ENCODE results near the gene ETV5. TPM values are rescaled to one million over a fixed set of nuclear protein-coding genes. Genes with fewer than 3 reads are reported as not detected.
A peak's percentile ranks its signal among the peaks of the same experiment; 100 is the strongest.

The ETV5 gene
- polyA plus RNA-seq, 12 donors = 20.8 to 39.9 (median 27.3) TPM; not detected in 1

DNA sequence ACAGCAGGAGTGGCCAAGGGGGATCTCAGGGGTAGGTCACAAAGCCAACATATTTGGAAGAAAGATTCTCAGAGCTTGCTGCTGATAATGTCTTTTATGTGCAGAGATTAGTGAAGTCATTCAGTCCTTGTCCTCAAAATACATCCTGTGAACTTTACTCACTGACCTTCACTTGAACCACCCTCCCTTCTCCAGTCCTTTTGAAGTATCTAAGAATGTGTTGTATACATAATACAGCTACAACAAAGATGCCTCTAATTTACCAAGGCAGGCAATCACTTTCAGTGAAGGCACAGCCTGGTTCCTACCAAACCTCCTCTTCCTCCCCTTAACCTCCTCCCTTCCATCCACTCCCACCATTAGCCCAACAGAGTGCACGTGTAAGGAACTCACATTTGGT is 38.3 kb downstream of the ETV5 start:
- no peak for DNase-seq

DNA sequence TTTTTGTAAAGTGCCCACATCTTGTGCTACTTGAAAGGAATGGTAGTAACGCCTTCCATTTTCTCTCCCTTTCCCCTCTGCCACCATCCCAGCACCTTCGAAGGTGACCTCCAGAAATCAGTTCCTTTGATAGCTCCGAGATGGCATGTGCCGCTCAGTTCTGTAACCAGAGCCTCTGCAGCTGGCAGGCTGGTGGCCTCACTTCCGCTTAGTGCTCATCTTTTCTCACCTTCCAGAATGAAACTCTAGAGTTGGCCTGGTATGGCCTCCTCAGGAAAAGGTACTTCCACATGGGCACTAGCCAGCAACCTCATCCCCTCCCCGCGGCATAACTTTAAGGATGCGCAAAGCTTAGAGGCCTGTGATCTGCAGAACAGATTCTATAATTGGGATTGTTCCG is 38.8 kb downstream of the ETV5 start:
- no peak for DNase-seq

DNA sequence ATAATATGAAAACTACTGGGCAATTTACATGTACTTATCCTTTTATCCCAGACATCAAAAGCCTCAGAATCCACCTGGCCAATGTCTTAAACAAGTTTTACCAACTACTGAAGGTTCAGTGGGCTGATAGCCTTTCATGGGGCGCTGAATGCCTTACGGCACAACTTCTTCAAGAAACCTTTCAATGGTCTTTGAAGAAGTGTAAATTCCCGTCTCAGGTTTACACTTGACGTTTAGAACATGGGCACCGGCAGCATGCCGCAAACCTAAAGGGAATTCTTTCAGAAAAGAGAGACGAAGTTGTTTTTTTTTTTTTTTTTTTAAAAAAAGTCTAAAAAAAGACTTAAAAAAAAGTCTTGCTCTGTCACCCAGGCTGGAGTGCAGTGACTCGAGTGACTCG is 39.7 kb downstream of the ETV5 start:
- no peak for DNase-seq

DNA sequence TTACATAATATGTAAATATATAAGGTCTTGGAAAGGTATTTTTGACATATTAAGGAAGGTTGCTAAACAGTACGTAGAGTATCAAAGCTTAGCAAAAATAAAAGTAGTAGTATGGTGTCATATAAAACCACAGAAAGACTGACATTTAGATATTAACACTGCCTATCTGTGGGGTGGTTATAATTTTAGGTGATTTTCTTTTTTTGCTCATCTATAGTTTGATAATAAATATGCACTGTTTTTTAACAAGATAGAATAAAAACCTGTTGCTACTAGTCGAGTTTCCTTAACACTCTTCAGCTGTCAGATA is 40.7 kb downstream of the ETV5 start:
- DNase-seq = no peak

DNA sequence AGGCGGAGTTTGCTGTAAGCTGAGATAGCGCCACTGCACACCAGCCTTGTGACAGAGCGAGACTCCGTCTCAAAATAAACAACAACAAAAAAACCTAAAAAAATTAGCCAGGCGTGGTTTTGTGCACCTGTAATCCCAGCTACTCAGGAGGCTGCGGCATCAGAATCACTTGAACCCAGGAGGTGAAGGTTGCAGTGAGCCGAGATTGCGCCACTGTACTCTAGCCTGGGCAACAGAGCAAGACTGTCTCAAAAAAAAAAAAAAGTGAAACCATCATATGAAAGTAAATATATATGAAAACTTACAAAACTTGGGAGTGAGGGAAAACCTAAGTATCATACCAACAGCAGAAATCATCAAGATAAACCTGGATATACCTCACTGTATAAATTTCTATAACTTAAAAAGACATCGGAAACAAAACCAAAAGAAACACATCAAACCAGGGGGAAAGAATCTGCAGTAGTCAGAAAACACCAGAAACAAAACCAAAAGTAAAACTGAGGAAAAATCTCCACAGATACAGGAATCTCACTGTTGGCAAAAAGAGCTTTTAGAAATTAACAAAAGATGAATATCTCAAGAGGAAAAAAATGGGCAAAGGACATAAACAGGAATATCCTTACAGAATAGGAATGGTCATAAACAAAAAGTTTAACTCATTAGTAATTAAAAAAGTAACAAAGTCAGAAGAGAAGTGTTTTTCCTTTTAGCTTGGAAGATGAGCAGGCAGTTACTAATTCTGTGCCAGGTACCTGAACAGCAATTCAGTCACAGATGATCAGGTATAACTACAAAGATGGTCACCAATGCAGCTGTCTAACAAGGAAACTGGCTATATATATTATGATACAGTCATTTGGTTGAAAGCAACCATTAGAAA is 41.3 kb downstream of the ETV5 start:
- no peak for DNase-seq

DNA sequence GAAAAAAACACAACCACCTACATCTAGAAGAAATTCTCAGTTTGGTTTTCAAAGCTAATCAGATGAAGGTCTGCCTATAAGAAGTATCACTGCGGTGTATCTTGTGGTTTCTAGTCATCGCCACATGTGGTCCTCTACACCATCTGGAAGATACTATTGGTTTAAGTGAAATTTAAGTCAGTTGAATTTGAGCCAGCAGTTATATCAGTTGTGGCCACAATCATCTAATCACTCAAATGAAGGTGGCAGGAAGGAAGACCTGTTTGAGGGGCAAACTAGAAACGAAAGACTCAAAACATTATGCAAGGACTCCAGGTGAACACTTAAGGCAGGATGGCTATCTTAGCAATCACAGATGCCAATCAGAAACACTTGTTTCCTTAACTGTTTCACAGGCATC is 48.7 kb downstream of the ETV5 start:
- DNase-seq = no peak

DNA sequence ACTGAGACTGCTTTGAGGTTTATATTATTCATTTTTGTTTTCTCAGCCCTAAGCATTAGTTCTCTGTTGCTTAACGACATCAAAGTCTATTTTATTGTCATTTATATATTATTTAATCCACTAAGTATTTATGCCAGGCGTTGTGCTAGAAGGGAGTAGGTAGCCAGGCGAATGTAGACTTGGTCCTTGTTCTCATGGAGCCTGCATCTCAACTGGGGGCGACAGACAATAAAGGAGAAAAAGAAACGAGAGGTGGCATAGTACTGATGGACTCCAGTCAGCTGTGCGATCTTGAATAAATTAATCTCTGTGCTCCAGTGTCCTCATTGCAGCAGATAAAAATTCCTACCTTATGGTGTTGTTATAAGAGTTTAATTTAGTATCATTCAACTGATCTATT is 49.7 kb downstream of the ETV5 start:
- DNase-seq = no peak

DNA sequence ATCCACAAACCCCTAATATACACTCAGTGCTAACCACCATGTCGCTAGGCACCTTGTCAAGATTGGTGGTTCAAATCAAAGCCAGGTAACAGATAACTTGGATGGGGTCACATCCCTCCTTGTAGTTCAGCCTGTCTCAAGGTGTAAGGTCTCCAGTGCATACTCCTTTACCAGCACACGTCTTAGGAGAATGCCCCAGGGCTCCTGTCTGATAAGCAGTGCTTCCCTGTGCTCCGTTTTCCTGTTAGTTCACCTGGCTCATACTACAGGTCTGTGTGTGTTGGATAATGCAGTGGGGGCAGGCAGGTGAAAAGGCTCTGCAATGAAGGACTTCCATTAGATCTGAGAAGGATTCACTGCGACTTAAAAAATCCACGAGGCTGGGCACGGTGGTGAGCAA is 50.7 kb downstream of the ETV5 start:
- no peak for DNase-seq

DNA sequence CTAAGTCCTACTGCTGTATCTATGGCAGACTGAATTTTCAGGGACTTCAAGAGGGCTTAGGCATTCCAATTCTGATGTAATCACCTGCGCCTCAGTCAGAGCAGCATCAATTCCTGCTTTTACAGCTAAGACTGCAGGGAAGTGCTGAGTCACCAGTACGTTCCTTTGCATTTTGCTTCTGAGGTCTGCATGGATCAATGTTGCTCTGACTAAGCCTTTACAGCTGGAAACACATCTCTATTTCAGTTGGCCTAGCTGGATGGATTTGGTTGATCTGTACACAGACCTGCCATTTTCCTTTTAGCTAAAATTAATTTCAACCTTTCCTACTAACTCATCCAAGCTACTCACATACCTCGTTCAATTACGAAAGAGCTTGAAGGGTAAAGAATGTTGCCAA is 51.3 kb downstream of the ETV5 start:
- DNase-seq = no peak

DNA sequence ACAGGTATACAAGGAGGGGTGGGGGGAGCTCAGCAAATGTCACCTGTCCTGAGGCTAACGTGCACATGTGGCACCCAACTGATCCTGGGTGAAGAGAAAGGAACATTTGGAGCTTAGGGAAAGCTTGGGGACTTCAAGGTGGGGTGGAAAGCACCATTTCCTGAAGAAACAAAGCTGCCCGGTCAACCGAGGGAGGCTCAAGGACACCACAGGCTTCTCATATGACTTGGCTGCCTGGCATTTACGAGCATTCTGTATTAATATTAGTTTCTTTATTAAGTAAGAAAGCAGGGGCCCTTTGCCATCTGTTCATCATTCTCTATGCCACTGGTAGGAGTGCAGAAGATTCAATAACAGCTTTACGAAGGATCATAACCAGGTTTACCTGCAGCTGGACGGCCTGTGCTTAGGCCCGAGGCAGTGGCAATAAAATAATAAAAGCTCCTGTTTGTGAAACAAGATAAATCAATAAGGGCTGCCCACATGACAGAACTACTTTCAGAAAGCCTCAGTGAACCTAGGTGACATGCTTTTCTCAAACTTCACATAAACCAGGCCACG is 54.0 kb downstream of the ETV5 start:
- no peak for DNase-seq

DNA sequence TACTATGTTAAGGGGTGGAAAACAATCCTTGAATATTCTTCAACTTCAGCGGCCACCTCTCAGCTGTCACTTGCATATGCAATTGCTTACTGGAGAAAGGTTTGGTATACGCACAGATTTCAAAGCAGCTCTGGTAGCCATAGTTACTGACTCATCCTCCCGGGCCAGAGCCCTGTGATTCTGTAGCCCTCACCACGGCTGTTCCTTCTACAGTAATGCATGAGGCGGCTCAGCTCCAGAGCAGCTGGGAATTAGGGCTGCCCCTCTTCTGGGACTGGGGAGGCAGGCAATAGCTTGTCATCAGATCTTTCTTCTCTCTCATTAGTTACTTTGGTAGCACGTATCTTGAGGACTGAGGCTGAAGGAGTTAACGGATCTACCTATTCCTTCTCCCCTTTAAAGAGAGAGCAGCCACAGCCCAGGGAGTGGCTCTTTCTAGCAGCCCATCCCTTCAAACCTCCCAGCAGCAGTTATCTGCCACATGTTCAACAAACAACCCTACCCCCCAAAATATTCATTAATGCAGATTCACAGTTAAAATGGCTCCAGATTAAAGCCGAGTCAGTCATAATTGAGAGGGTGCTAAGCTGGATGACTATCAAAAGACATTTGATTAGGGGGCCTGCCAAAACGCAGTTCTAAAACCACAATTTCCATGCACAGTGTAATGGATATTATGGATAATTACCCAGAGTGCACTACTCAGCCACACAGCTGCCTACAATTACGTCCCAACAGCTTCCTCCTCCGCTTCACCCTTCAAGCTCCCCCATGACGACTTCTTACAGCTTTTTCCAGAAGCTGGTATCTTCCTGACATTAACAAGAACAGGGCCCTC is 54.7 kb downstream of the ETV5 start:
- no peak for DNase-seq

DNA sequence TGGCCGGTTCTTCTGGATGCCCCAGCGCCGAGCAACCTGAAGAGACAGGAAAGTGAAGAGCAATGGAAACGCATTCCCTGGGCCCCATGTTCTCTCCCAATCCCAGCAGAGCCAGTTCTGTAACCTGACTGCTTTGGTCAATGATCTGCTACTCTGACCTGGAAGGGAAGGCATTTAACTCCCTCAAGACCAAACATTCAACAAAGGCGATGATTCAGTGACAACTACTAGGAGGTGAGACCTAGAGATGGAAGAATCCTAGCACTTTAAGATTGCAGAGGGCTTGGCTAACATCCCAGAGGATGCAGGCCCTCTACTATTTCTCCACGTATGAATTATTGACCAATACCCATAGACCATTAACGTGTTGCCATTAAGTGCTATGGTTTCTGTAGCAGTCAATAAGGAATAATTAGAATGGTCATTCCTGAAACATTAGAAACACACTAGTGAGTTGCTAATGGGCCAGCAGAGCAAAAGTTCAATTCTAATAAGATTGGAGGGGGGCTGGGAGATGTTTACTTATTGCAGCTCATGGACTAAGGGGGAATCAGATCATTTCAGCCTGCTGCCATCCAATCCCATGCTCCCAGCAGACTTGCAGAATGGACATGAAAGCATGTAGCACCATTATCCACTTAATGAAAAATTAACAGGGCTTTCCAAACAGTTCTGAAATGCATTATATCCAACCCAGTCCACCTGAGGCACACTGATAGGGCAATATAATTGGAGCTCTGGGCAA is 56.6 kb downstream of the ETV5 start:
- no peak for DNase-seq

DNA sequence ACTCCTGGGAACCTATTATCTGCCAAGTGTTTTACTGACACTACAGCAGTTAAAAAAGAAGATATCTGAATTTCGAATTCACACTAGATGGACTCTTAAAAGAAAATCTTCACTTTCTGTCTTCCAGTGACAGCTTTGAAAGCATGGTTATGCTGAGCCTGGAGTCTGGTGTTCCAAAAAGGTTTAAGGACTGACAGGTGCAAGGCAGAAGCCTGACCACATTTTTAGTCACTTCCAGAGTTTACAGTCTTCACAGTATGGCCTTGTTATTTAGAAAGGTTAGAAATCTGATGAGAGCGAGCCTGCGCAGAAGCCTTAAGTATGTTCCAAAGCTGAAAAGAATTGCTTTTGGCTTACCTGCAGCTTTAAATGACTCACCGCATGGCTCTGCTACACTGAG is 59.9 kb downstream of the ETV5 start:
- DNase-seq = no peak

DNA sequence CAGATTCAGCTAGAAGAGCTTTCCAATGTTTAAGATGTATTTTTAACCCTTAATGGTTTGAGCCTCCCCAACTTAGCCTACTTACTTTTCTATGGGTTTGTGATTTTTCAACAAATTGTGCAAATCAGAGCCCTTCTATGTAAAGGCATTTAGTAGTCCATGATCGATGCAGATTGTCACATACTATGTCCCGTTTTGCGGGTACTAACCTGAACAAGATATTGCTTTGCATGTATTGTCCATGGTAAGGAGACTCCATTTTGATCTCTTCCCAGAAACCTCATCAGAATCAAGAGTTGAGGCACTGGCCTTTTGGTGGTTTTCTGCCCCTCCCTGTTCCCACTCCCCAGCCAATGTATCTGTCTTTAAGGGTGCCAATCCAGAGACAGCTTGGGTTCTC is 60.8 kb downstream of the ETV5 start:
- DNase-seq = no peak

DNA sequence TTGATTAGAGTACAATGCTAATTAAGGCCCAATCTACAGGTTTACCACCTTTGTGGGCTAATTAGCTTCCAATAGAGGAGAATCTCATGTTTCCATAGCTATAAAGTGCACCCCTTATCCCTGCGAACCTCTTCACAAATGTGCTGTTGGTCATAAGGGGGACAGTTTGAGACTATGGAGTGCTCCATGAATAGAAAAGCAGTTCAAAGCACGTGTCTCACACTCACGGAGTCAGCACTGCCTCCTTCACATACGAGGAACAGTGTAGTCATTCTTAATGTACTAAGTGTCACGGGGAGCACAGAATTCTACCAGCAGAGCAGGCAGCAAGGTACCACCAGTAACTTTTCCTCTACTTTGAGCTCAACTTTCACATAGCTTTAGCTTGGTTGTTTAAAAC is 62.1 kb downstream of the ETV5 start:
- DNase-seq = no peak

DNA sequence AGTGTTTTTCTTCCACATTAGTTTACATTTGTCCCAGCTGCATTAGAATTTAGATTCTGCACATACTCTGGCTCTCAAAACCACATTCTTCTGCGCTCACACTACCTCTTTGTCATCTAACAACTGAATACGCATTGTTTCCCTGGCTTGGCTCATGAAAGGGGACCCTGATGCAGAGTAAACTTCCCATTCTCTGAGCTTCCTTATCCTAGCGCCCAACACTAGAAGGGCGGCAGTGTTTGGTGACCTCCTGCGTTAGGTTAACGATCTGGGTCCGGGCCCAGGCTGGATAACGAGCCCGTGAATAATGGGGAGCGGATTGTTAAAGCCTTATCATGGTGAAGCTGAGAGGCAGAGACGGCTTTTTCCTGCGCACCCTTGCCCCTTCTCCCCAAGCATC is 63.9 kb downstream of the ETV5 start:
- peak; percentile 23 for DNase-seq

DNA sequence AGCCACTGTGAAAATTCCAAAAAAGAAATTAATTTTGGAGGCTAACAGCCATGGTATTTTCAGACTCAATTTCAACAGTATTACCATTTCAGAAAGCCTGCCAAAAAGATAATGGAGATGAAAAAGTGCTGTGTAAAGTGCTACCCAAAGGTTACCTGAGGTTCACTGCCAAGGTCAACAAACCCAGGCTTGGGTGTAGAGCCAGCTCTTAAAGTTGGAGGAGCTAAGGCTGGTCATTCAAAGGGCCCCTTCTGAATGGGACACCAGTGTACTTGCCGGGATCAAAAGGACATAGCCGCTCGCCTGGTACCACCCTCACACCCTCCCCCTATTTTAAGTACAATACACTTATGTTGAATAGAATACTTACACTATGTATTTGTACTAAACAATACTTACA is 64.5 kb downstream of the ETV5 start:
- no peak for DNase-seq

DNA sequence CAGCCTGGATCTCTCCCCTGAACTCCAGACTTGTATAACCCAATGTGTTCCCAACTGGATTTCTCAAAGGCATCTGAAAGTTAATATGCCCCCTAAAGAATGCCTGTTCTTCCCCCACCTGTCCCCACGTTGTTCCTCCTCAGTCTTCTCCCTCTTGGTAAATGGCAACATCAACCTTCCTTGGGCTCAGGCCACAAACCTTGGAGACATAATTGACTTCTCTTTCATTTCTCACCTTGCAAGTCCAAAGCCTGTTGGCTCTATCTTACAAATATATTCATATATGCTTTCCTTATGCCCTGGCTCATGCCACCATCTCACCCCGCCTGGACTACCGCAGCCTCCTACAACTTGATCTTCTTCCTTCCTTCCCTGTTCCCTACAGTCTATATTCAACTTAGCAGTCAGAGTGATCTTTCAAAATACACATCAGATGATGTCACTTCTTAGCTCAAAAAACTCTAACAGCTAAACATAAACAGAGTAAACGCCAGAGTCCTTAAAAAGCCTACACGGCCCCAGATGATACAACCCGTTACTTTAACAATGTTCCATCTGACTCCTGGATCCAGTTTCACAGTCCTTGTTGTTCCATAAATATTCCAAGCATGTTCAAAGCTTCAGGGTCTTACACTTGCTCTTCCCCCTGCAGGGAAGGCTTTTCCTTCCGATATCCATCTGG is 66.2 kb downstream of the ETV5 start:
- no peak for DNase-seq

DNA sequence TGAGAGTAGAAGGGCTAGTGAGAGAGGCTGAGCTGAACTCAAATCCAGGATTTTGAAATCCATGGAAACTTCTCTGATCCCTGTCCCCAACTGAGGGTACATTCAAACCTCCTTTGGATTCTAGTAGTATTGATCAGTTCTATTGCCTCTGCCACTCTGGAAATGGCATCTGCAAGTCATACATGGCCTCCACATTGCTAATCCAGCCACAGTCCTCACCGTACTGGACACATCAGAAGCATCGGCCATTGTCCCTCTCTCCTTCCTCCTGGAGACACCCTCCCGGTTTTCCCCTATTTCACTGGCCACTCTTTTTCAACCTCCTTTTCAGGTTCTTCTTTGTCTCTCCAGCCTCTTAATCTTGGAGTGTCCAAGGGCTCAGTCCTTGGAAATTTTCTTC is 66.9 kb downstream of the ETV5 start:
- no peak for DNase-seq

DNA sequence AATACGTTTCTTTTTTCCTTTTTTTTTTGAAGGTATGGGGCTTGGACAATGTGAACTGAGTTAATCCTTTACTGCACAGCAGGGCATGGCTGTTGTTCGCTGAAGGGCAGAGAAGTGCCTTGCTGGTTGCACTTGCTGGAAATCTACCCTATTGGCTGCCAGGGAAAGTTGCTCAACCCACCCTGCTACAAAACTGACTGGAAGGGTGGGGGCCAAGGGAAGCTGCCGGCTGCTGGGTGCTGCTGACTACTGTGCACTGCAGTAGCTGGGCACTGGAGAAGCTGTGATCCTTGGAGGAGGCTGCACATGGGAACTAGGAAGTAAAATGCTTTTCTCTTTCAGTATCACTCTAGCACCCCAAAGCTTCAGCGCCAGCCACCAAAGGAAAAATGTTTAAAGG is 70.5 kb downstream of the ETV5 start:
- DNase-seq = no peak

DNA sequence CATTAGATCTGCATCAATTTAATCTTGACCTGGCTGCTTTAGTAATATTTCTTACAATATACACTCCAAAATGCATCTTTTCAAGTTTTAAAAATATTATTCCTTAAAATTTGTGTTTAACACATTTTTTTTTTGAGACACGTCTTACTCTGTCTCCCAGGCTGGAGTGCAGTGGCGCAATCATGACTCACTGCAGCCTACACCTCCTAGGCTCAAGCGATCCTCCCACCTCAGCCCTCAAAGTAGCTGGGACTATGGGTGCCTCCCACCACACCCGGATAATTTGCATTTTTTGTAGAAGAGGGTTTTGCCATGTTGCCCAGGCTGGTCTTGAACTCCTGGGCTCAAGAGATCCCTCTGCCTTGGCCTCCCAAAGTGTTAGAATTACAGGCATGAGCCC is 73.6 kb downstream of the ETV5 start:
- no peak for DNase-seq

DNA sequence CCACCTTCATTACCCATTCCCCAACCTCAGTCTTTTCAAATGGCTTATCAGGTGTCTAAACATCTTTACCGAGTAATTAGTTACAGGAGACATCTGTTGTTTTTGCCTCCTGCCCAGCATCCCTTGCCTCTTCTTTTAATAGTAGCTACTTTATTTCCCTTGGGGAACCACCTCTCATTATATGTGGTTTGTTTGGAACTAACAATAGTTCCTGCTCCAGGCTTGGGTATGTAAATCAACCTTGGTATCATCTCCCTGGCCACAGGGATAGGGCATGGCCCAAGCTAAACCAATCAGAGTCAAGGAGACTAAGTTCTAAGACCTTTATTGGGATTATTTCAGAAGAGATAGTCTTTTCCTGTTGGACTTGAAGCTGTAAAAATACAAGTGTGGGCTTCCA is 76.6 kb downstream of the ETV5 start:
- DNase-seq = no peak
